ENCODE measurements around the gene CEP162. TPM values are rescaled to one million over a fixed set of nuclear protein-coding genes. Genes with fewer than 3 reads are reported as not detected.

CEP162 gene
- total and polyA plus RNA-seq, 10 of the 15 experiments (the other 5 are each of a cell fraction or from before 2014, with no cell fraction given), result 2.7 to 7.9 (median 4.5) TPM

DNA sequence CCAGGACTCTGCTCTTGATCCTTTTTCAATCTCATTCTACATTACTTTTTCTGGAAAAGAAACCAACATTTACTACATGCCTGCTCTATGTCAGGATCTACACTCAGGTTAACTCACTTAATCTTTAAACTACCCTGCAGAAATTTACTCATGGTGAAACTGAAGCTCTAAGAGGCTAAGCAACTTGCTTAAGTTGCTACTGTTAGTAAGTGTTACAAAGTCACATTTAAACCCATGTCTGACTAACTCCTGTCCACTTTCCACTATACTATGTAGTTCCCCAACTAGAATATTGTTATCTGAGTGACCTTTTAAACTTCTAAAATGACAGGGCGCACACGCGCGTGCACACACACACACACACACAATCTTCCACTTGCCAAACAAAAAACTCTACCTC is 5.0 kb downstream of the CEP162 start:
- ChIA-PET RAD21 (ENCODE audit: unreplicated experiment) (interaction anchor here (2.1 to 3.2 kb wide), 2 partner anchors 336 to 607 kb away, joined by 11 to 18 read pairs; no protein-coding TSS in a partner anchor), SMC1A (ENCODE audit: uncharacterized antibody, unreplicated experiment) (interaction anchor here (0.8 to 2.5 kb wide), 5 partner anchors 11 to 607 kb away, joined by 3 to 13 read pairs (median 4); no protein-coding TSS in a partner anchor), POLR2A (interaction anchor here (0.5 kb wide), 1 partner anchor 31 kb away, joined by 3 read pairs; no protein-coding TSS in a partner anchor), CTCF (interaction anchor here (1.2 to 10.1 kb wide), 3 partner anchors 333 to 607 kb away, joined by 10 to 153 read pairs (median 10); no protein-coding TSS in a partner anchor)
- BruUV-seq (replicated peaks), result no TSS peak
- DNase-seq (ENCODE audit: low read depth, low spot score), result no peak
- Histone ChIP-seq H3K79me2 (ENCODE audit: control insufficient read depth, insufficient read depth, low read length) (no peaks in the 10 kb centered on the region), H3K4me3 (no peak overlapping the region), H3K36me3 (ENCODE audit: control insufficient read depth in 2 of 2, insufficient read depth in 2 of 2, low read length in 1 of 2) (no peaks in the 10 kb centered on the region), H3K27me3 (replicated peaks in 1 of 2; ENCODE audit: control insufficient read depth in 2 of 2, insufficient read depth in 2 of 2, low read length in 1 of 2) (no peaks in the 10 kb centered on the region), H3K4me2 (ENCODE audit: control insufficient read depth, insufficient read depth) (no peak overlapping the region), H3K9ac (ENCODE audit: control insufficient read depth, insufficient read depth, low read length) (no peak overlapping the region), H4K20me1 (ENCODE audit: control insufficient read depth, insufficient read depth) (no peaks in the 10 kb centered on the region), H3K27ac (ENCODE audit: control insufficient read depth, insufficient read depth) (no peak overlapping the region), H3K4me1 (ENCODE audit: control insufficient read depth, insufficient read depth, low read length) (no peaks in the 10 kb centered on the region), H3K9me3 (replicated peaks; ENCODE audit: control insufficient read depth, insufficient read depth, low read length) (no peaks in the 10 kb centered on the region), H2AFZ (ENCODE audit: control insufficient read depth, low read depth, low read length) (no peak overlapping the region)
- peak; percentile 69 for ATAC-seq
- intact Hi-C loops (cut with micrococcal nuclease; ENCODE audit: unreplicated experiment), result no loop called here
- TF ChIP-seq, protein P1, sequence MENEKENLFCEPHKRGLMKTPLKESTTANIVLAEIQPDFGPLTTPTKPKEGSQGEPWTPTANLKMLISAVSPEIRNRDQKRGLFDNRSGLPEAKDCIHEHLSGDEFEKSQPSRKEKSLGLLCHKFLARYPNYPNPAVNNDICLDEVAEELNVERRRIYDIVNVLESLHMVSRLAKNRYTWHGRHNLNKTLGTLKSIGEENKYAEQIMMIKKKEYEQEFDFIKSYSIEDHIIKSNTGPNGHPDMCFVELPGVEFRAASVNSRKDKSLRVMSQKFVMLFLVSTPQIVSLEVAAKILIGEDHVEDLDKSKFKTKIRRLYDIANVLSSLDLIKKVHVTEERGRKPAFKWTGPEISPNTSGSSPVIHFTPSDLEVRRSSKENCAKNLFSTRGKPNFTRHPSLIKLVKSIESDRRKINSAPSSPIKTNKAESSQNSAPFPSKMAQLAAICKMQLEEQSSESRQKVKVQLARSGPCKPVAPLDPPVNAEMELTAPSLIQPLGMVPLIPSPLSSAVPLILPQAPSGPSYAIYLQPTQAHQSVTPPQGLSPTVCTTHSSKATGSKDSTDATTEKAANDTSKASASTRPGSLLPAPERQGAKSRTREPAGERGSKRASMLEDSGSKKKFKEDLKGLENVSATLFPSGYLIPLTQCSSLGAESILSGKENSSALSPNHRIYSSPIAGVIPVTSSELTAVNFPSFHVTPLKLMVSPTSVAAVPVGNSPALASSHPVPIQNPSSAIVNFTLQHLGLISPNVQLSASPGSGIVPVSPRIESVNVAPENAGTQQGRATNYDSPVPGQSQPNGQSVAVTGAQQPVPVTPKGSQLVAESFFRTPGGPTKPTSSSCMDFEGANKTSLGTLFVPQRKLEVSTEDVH (IDR thresholded peaks at IDR 0.05; ENCODE audit: low read depth, partially characterized antibody), result no peak
- 0 out of 2 replicates have a peak, but pooled peaks have one; percentile 15 for TF ChIP-seq JUNB (IDR thresholded peaks at IDR 0.05)
- 55% methylated on average over 4 of the region's 4 CpGs for WGBS (ENCODE audit: insufficient coverage, insufficient replicate concordance, low lambda C conversion rate, missing lambda C conversion rate)
- FAIRE-seq, result no peak
- in situ Hi-C loops (cut with MboI), result loop anchor here (5.0 to 10.0 kb wide), 2 partner anchors 330 to 608 kb away; no protein-coding TSS in a partner anchor
